ENCODE data around the gene TROAP. TPM values are rescaled to one million over a fixed set of nuclear protein-coding genes. Genes with fewer than 3 reads are reported as not detected.

TROAP gene
- polyA plus RNA-seq, 1 experiment: 24.8 TPM

DNA sequence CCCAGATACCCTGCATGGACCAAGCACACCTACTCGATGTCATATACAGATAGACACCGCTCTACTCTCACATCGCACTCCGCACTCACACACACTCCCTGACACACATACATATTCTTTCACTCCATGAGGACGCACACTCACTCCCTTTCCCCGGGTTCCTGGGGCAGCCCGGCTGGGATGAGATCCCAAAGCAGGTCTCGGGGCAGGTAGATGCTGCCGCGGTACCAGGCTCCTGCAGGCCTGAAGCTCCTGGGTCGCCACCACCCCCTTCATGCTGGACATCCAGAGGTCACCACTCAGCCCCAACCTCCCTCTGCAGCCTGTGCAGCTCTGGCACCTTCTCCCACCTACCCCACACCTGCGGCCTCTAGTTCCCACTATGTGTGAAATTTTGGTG, 11.6 kb downstream of the TROAP start:
- Histone ChIP-seq H3K36me3 (ENCODE audit: control insufficient read depth, insufficient read depth, low read length) (no peaks in the 10 kb centered on the region), H3K27me3 (ENCODE audit: control insufficient read depth, insufficient read depth, low read length) (peaks cover 18% of the 10 kb centered on the region), H3K4me3 (ENCODE audit: low read depth, low read length) (no peak overlapping the region)
- CTCF ChIA-PET: interaction anchor here (0.6 to 6.0 kb wide), 8 partner anchors 8 to 246 kb away, joined by 3 to 35 read pairs (median 4); partner anchors contain the start of gene DNAJC22
- DNase-seq (ENCODE audit: low read depth): no peak
- POLR2A ChIA-PET: no interaction called here
- no peak for TF ChIP-seq CTCF (IDR thresholded peaks at IDR 0.05; ENCODE audit: insufficient read depth, low read depth, low read length)

GRCh38 chr12:49335118-49335954, 12.3 kb downstream of the TROAP start:
- no peak for DNase-seq (ENCODE audit: low read depth)
- no peaks in the 10 kb centered on the region for H3K36me3 ChIP-seq (ENCODE audit: control insufficient read depth, insufficient read depth, low read length)
- no peak overlapping the region for H3K4me3 ChIP-seq (ENCODE audit: low read depth, low read length)
- peaks cover 22% of the 10 kb centered on the region for H3K27me3 ChIP-seq (ENCODE audit: control insufficient read depth, insufficient read depth, low read length)
- ChIA-PET POLR2A (no interaction called here), CTCF (interaction anchor here (0.6 to 6.0 kb wide), 13 partner anchors 8 to 246 kb away, joined by 3 to 35 read pairs (median 4); partner anchors contain the start of genes DNAJC22, PRPH and TROAP)
- no peak for TF ChIP-seq CTCF (IDR thresholded peaks at IDR 0.05; ENCODE audit: insufficient read depth, low read depth, low read length)

- no peaks in the 10 kb centered on the region for H3K36me3 ChIP-seq (ENCODE audit: control insufficient read depth, insufficient read depth, low read length)
- CTCF ChIA-PET: interaction anchor here (0.6 to 6.0 kb wide), 20 partner anchors 10 to 245 kb away, joined by 3 to 35 read pairs (median 4); partner anchors contain the start of genes DNAJC22, PRPH and TROAP
- DNase-seq (ENCODE audit: low read depth): no peak
- no peak overlapping the region for H3K4me3 ChIP-seq (ENCODE audit: low read depth, low read length)
- no peak for TF ChIP-seq CTCF (IDR thresholded peaks at IDR 0.05; ENCODE audit: insufficient read depth, low read depth, low read length)
- POLR2A ChIA-PET: no interaction called here
- peaks cover 27% of the 10 kb centered on the region for H3K27me3 ChIP-seq (ENCODE audit: control insufficient read depth, insufficient read depth, low read length)
Measured at GRCh38 chr12:49335955-49336644, 13.0 kb downstream of the TROAP start.

GRCh38 chr12:49336645-49337584, 13.9 kb downstream of the TROAP start, which contains the start of gene C1QL4:
TSS of gene C1QL4 (minus strand) at chr12:49337188. CDS start at chr12:49336477, 711 bp downstream.
- POLR2A ChIA-PET: no interaction called here

More at GRCh38 chr12:49336645-49337584, 13.9 kb downstream of the TROAP start, which contains the start of gene C1QL4:
- peak within 1 kb of the TSS; percentile 22 for H3K4me3 ChIP-seq (ENCODE audit: low read depth, low read length)
- no peak for DNase-seq (ENCODE audit: low read depth)
- peak; percentile 97 for TF ChIP-seq CTCF (IDR thresholded peaks at IDR 0.05; ENCODE audit: insufficient read depth, low read depth, low read length)
- H3K36me3 ChIP-seq (ENCODE audit: control insufficient read depth, insufficient read depth, low read length): no peaks in the 10 kb centered on the region
- H3K27me3 ChIP-seq (ENCODE audit: control insufficient read depth, insufficient read depth, low read length): peaks cover 33% of the 10 kb centered on the region
- CTCF ChIA-PET: interaction anchor here (0.6 to 6.0 kb wide), 22 partner anchors 10 to 246 kb away, joined by 3 to 35 read pairs (median 4); partner anchors contain the start of genes DNAJC22, PRPH and TROAP
